Lower leg skin (tissue), 3 donors: ENCODE data around the gene CCNQ.

ENCODE experiments used
- POLR2A ChIP-seq, 2 donors: fragments of 450-650 bp; IDR thresholded peaks; one replicate each; pipeline ENCODE4 v1.6.1; 2016 to 2017; ENCODE audit warnings: antibody characterized with exemption in 2 of 2, mild to moderate bottlenecking in 1 of 2, moderate library complexity in 1 of 2
- TF ChIP-seq, protein P1 (sequence below), 3 donors: fragments of 450-650 bp; IDR thresholded peaks; one replicate each; pipeline ENCODE4 v1.5.1; 2016; ENCODE audit warnings: antibody characterized with exemption in 3 of 3, mild to moderate bottlenecking in 3 of 3, moderate library complexity in 2 of 3

DNA sequence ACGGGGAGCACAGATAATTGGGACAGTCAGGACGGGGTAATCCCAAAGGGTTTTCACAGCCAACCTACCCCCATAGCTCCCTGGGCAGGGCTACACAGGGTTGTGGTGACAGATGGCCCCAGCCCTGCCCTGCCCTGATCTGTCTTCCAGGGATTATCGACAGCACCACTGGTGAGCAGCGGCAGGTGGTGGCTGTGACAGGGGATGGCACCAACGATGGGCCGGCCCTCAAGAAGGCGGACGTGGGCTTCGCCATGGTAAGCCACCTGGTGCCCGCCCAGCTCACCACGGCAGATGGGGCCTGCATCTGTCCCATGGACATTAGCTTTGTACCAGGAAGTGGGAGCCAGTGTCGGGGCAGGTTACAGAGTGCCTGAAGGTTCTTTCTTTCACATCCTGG is 42.2 kb downstream of the CCNQ start:
- no peak for TF ChIP-seq POLR2A (IDR thresholded peaks at IDR 0.05)
- TF ChIP-seq, protein P1, sequence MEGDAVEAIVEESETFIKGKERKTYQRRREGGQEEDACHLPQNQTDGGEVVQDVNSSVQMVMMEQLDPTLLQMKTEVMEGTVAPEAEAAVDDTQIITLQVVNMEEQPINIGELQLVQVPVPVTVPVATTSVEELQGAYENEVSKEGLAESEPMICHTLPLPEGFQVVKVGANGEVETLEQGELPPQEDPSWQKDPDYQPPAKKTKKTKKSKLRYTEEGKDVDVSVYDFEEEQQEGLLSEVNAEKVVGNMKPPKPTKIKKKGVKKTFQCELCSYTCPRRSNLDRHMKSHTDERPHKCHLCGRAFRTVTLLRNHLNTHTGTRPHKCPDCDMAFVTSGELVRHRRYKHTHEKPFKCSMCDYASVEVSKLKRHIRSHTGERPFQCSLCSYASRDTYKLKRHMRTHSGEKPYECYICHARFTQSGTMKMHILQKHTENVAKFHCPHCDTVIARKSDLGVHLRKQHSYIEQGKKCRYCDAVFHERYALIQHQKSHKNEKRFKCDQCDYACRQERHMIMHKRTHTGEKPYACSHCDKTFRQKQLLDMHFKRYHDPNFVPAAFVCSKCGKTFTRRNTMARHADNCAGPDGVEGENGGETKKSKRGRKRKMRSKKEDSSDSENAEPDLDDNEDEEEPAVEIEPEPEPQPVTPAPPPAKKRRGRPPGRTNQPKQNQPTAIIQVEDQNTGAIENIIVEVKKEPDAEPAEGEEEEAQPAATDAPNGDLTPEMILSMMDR (IDR thresholded peaks at IDR 0.05), result no peak
